CD14-positive monocyte (primary cell): Measurements from ENCODE around the gene MPL. TPM values are rescaled to one million over a fixed set of nuclear protein-coding genes. Genes with fewer than 3 reads are reported as not detected.

Experiments
- DNase-seq, 3 donors: peaks; one replicate each; pipeline ENCODE4 v3.0.0-alpha.2; 2011 to 2022
- H2AFZ ChIP-seq: 2 replicates; pipeline ENCODE4 v1.6.0; 2012; ENCODE audit warnings: mild to moderate bottlenecking, low read depth, low read length, inconsistent platforms; ENCODE audit not compliant: insufficient read depth, poor library complexity, severe bottlenecking
- H3K27ac ChIP-seq, 2 donors: 1 replicate in 1 of 2; 2 replicates in 1 of 2; pipeline ENCODE4 v1.5.1; 2012 to 2013; ENCODE audit warnings: low read length in 2 of 2, control low read depth in 1 of 2, inconsistent platforms in 1 of 2, low read depth in 1 of 2, mild to moderate bottlenecking in 1 of 2
- H3K27me3 ChIP-seq, 2 donors: one replicate each; pipeline versions ENCODE4 v1.6.0 to v1.6.1; 2011 to 2013; ENCODE audit warnings: low read length in 2 of 2; ENCODE audit not compliant: control insufficient read depth in 2 of 2, insufficient read depth in 2 of 2
- H3K36me3 ChIP-seq, 2 donors: replicated peaks in 1 of 2; 1 replicate in 1 of 2; 2 replicates in 1 of 2; pipeline versions ENCODE4 v1.5.1 to v1.6.1; 2012 to 2013; ENCODE audit warnings: low read length in 2 of 2, control low read depth in 1 of 2, inconsistent platforms in 1 of 2, mild to moderate bottlenecking in 1 of 2; ENCODE audit not compliant: insufficient read depth in 2 of 2, control insufficient read depth in 1 of 2
- H3K4me1 ChIP-seq, 2 donors: 1 replicate in 1 of 2; 2 replicates in 1 of 2; pipeline versions ENCODE4 v1.5.1 to v1.6.1; 2012 to 2013; ENCODE audit warnings: low read length in 2 of 2, control low read depth in 1 of 2, inconsistent platforms in 1 of 2, mild to moderate bottlenecking in 1 of 2, moderate library complexity in 1 of 2; ENCODE audit not compliant: insufficient read depth in 2 of 2, control insufficient read depth in 1 of 2
- H3K4me2 ChIP-seq: replicated peaks from 2 replicates; pipeline ENCODE3; 2012; ENCODE audit warnings: low read length, moderate library complexity, mild to moderate bottlenecking; ENCODE audit not compliant: poor library complexity, severe bottlenecking; ENCODE audit errors: extremely low read depth
- H3K4me3 ChIP-seq, 3 experiments: fragments of 200-600 bp in 1 of 3; sonication (generic) in 1 of 3; replicated peaks in 1 of 3; 1 replicate in 2 of 3; 2 replicates in 1 of 3; pipeline ENCODE4 v1.5.1; 2011 to 2013; ENCODE audit warnings: low read length in 3 of 3, mild to moderate bottlenecking in 3 of 3, control low read depth in 2 of 3, low read depth in 2 of 3, inconsistent platforms in 1 of 3, moderate library complexity in 1 of 3
- H3K79me2 ChIP-seq: 2 replicates; pipeline ENCODE4 v1.6.0; 2012; ENCODE audit warnings: mild to moderate bottlenecking, control low read depth, inconsistent platforms, low read length, moderate library complexity; ENCODE audit not compliant: insufficient read depth
- H3K9ac ChIP-seq: 2 replicates; pipeline ENCODE4 v1.6.0; 2017; ENCODE audit warnings: low read length, mild to moderate bottlenecking; ENCODE audit not compliant: insufficient read depth, poor library complexity, severe bottlenecking
- H3K9me3 ChIP-seq, 2 donors: replicated peaks in 1 of 2; 1 replicate in 1 of 2; 2 replicates in 1 of 2; pipeline versions ENCODE4 v1.5.1 to v1.6.1; 2012 to 2013; ENCODE audit warnings: low read length in 2 of 2, control low read depth in 1 of 2; ENCODE audit not compliant: control insufficient read depth in 1 of 2, insufficient read depth in 1 of 2
- H4K20me1 ChIP-seq: 2 replicates; pipeline ENCODE4 v1.6.0; 2012; ENCODE audit warnings: mild to moderate bottlenecking, low read length, control low read depth, moderate library complexity; ENCODE audit not compliant: insufficient read depth
- H3K27ac Mint-ChIP-seq, 7 donors: one replicate each; pipeline ENCODE4 v1.8.0; 2020; ENCODE audit warnings: mild to moderate bottlenecking in 7 of 7, mixed read lengths in 7 of 7, moderate library complexity in 6 of 7, inconsistent platforms in 2 of 7
- H3K27me3 Mint-ChIP-seq, 3 donors: one replicate each; pipeline ENCODE4 v1.8.0; 2021 to 2022; ENCODE audit warnings: low read depth in 3 of 3, mild to moderate bottlenecking in 3 of 3, mixed read lengths in 3 of 3, moderate library complexity in 3 of 3, inconsistent platforms in 1 of 3
- H3K36me3 Mint-ChIP-seq, 2 donors: one replicate each; pipeline ENCODE4 v1.8.0; 2020; ENCODE audit warnings: mixed read lengths in 2 of 2, inconsistent platforms in 1 of 2, mild to moderate bottlenecking in 1 of 2
- H3K4me1 Mint-ChIP-seq: one replicate; pipeline ENCODE4 v1.8.0; 2020; ENCODE audit warnings: mild to moderate bottlenecking, mixed read lengths
- H3K4me3 Mint-ChIP-seq, 2 donors: one replicate each; pipeline ENCODE4 v1.8.0; 2020; ENCODE audit warnings: mild to moderate bottlenecking in 2 of 2, mixed read lengths in 2 of 2, moderate library complexity in 1 of 2
- H3K9me3 Mint-ChIP-seq, 7 donors: one replicate each; pipeline ENCODE4 v1.8.0; 2020 to 2022; ENCODE audit warnings: mixed read lengths in 7 of 7, mild to moderate bottlenecking in 6 of 7, moderate library complexity in 6 of 7, inconsistent platforms in 2 of 7
- WGBS: methylation state at CpG from one replicate; pipeline ENCODE4 v1.1.5; 2013; ENCODE audit warnings: missing lambda C conversion rate; ENCODE audit not compliant: insufficient coverage; 5-methylcytosine and 5-hydroxymethylcytosine counted together
- intact Hi-C, 2 donors: fragments of 100-400 bp; cut with micrococcal nuclease; formaldehyde crosslinking; loops; one replicate each; pipeline versions ENCODE4 v1.15.0 to v1.15.1; 2023
- polyA plus RNA-seq, 3 donors: library from polyadenylated mRNA; depleted of rRNA in 1 of 3; unstranded in 2 of 3; stranded (reverse) in 1 of 3; fragments of 300-500 nt in 2 of 3; fragments of >200 nt in 1 of 3; fragmentation: Illumina TruSeq in 2 of 3; gene quantifications; 1 replicate in 2 of 3; 2 replicates in 1 of 3; pipeline ENCODE4 v1.2.3, GENCODE V29; 2012 to 2021
- TF ChIP-seq, protein P1 (sequence below): fragments of 200-600 bp; IDR thresholded peaks from one replicate; pipeline ENCODE4 v1.8.0; 2022; ENCODE audit warnings: antibody characterized with exemption, mild to moderate bottlenecking

The MPL gene
- polyA plus RNA-seq, 3 donors: not detected

DNA sequence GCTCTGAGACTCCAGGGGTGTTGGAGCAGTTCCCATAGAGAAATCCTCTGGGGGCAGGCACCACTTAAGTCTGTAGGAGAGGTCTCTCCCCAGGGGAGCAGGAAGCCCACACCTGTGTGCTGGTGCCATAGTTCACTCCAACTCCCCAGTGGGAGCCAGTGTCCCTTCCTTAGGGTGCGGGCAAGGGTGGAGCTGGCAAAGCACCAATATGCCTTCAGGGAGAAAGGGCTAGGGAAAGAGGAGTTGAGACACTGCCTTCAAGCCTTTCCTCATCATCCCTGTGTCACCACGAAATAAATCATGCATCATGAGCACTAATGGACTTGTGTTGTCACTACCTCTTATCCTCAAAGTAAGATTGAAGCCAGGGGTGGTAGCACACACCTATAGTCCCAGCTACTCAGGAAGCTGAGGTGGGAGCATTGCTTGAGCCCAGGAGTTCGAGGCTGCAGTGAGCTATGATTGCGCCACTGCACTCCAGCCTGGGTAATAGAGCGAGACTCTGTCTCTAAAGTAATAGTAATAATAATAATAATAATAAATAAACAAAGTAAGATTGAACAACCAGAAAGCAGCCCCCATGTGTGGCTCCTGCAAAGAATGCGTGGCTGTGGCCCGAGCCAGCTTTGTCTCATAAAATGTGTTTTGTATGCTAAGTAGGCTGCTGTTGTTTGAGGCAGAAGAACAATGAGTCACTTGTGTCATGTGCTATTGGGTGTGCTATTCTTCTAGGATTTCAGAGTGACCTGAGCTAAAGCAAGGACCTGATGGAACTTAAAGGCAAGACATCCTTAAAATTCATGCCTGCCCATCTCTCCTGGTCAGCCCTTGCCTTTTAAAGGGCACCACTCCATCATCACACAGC lies 43.5 kb upstream of the MPL start:
- Mint-ChIP-seq H3K9me3 (no peaks in the 10 kb centered on the region), H3K4me3 (no peak overlapping the region), H3K27me3 (peaks cover 0 to 2% (median 0%) of the 10 kb centered on the region in 3 donors), H3K36me3 (no peaks in the 10 kb centered on the region), H3K4me1 (no peaks in the 10 kb centered on the region), H3K27ac (no peak overlapping the region)
- Histone ChIP-seq H3K4me3 (no peak overlapping the region), H3K36me3 (no peaks in the 10 kb centered on the region), H3K27ac (no peak overlapping the region), H3K9me3 (no peaks in the 10 kb centered on the region), H3K27me3 (no peaks in the 10 kb centered on the region), H3K9ac (no peak overlapping the region), H3K4me1 (no peaks in the 10 kb centered on the region), H3K79me2 (no peaks in the 10 kb centered on the region), H2AFZ (no peak overlapping the region), H4K20me1 (no peaks in the 10 kb centered on the region), H3K4me2 (no peak overlapping the region)
- TF ChIP-seq, protein P1, sequence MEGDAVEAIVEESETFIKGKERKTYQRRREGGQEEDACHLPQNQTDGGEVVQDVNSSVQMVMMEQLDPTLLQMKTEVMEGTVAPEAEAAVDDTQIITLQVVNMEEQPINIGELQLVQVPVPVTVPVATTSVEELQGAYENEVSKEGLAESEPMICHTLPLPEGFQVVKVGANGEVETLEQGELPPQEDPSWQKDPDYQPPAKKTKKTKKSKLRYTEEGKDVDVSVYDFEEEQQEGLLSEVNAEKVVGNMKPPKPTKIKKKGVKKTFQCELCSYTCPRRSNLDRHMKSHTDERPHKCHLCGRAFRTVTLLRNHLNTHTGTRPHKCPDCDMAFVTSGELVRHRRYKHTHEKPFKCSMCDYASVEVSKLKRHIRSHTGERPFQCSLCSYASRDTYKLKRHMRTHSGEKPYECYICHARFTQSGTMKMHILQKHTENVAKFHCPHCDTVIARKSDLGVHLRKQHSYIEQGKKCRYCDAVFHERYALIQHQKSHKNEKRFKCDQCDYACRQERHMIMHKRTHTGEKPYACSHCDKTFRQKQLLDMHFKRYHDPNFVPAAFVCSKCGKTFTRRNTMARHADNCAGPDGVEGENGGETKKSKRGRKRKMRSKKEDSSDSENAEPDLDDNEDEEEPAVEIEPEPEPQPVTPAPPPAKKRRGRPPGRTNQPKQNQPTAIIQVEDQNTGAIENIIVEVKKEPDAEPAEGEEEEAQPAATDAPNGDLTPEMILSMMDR: no peak
- DNase-seq: no peak
- intact Hi-C loops: no loop called here
- WGBS: 96% methylated on average over 3 of the region's 7 CpGs

DNA sequence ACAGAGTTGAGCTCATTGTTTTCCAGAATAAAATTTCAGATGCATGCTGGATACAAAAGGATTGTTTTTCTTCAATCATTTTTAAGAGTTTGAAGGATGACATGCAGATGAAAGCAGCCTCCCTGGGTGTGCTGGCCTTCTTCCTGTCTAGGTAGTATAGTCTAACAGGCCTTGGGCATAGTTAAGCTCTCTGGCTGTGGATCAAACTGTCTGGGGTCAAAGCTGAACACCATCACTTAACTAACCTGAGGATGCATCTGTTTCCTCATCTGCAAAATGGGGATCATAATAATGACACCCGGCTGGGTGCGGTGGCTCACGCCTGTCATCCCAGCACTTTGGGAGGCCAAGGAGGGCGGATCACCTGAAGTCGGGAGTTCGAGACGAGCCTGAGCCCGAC lies 42.9 kb upstream of the MPL start:
- TF ChIP-seq, protein P1: no peak
- Histone ChIP-seq H3K27ac (no peak overlapping the region), H3K36me3 (no peaks in the 10 kb centered on the region), H3K4me1 (no peaks in the 10 kb centered on the region), H3K9me3 (no peaks in the 10 kb centered on the region), H3K4me2 (no peak overlapping the region), H4K20me1 (no peaks in the 10 kb centered on the region), H3K9ac (no peak overlapping the region), H2AFZ (no peak overlapping the region), H3K79me2 (no peaks in the 10 kb centered on the region), H3K27me3 (no peaks in the 10 kb centered on the region), H3K4me3 (no peak overlapping the region)
- H3K36me3 Mint-ChIP-seq: no peaks in the 10 kb centered on the region
- H3K27ac Mint-ChIP-seq: no peak overlapping the region
- intact Hi-C loops: no loop called here
- no peaks in the 10 kb centered on the region for H3K9me3 Mint-ChIP-seq
- DNase-seq: no peak
- peaks cover 0 to 2% (median 0%) of the 10 kb centered on the region in 3 donors for H3K27me3 Mint-ChIP-seq
- H3K4me3 Mint-ChIP-seq: no peak overlapping the region
- no CpG with 5 or more reads among the region's 8 CpGs for WGBS
- no peaks in the 10 kb centered on the region for H3K4me1 Mint-ChIP-seq
